Endothelial cell of umbilical vein (primary cell): ENCODE results near the gene STT3B. TPM values are rescaled to one million over a fixed set of nuclear protein-coding genes. Genes with fewer than 3 reads are reported as not detected.

Source experiments
- BruUV-seq: library from RNA; stranded (reverse); fragments of 400-500 nt; replicated peaks from 2 replicates; lab custom pipeline; 2021; lab: Mats Ljungman, UMichigan
- CTCF ChIA-PET: fragments of 300-600, 350-600 bp; sonication (Branson Sonifier 250); formaldehyde crosslinking; loops from one replicate; lab custom pipeline; 2021; ENCODE audit warnings: antibody characterized with exemption, inconsistent platforms; lab: Charles Lee
- POLR2A ChIA-PET: fragments of 300-600, 350-600 bp; sonication (Branson Sonifier 250); formaldehyde crosslinking; loops from one replicate; lab custom pipeline; 2021; ENCODE audit warnings: antibody characterized with exemption, inconsistent platforms; lab: Charles Lee
- DNase-seq: peaks from one replicate; pipeline ENCODE4 v3.0.0-alpha.2; 2011; ENCODE audit warnings: low read depth, low spot score
- FAIRE-seq: peaks from 2 replicates; lab custom pipeline; 2011; peaks lifted over from hg19 to GRCh38; lab: Jason Lieb, UNC
- H2AFZ ChIP-seq: 2 replicates; pipeline ENCODE4 v1.6.0; 2012; ENCODE audit warnings: low read depth, low read length, control low read depth, inconsistent platforms
- H3K27ac ChIP-seq: 2 replicates; pipeline ENCODE4 v1.5.1; 2011; ENCODE audit warnings: low read depth, mild to moderate bottlenecking, control low read depth, low read length, moderate library complexity; ENCODE audit not compliant: insufficient read depth
- H3K27me3 ChIP-seq, 2 experiments: 2 replicates each; pipeline versions ENCODE4 v1.6.0 to v1.6.1; 2011; ENCODE audit warnings: low read length in 2 of 2, mixed read lengths in 1 of 2; ENCODE audit not compliant: control insufficient read depth in 2 of 2, insufficient read depth in 2 of 2
- H3K36me3 ChIP-seq, 2 experiments: 2 replicates in 1 of 2; 3 replicates in 1 of 2; pipeline ENCODE4 v1.5.1; 2011; ENCODE audit warnings: low read length in 2 of 2, mild to moderate bottlenecking in 1 of 2, moderate library complexity in 1 of 2; ENCODE audit not compliant: control insufficient read depth in 2 of 2, insufficient read depth in 2 of 2; ENCODE audit errors: extremely low read depth in 1 of 2
- H3K4me1 ChIP-seq: 3 replicates; pipeline ENCODE4 v1.5.1; 2011; ENCODE audit warnings: mild to moderate bottlenecking, low read length; ENCODE audit not compliant: control insufficient read depth, insufficient read depth; ENCODE audit errors: extremely low read depth
- H3K4me2 ChIP-seq: 2 replicates; pipeline ENCODE4 v1.6.1; 2011; ENCODE audit warnings: low read length, control low read depth, mixed read lengths; ENCODE audit not compliant: insufficient read depth
- H3K4me3 ChIP-seq, 3 experiments: fragments of 200-600 bp in 1 of 3; sonication (generic), shearing (Covaris generic) in 1 of 3; replicated peaks in 1 of 3; 2 replicates each; pipeline ENCODE4 v1.5.1; 2011 to 2016; ENCODE audit warnings: control low read depth in 3 of 3, low read length in 3 of 3, mild to moderate bottlenecking in 2 of 3, inconsistent platforms in 1 of 3, low read depth in 1 of 3, moderate library complexity in 1 of 3; ENCODE audit not compliant: insufficient read depth in 1 of 3
- H3K79me2 ChIP-seq: 2 replicates; pipeline ENCODE4 v1.6.0; 2012; ENCODE audit warnings: low read length, inconsistent platforms; ENCODE audit not compliant: control insufficient read depth, insufficient read depth
- H3K9ac ChIP-seq: replicated peaks from 2 replicates; pipeline ENCODE3; 2011; ENCODE audit warnings: low read length, control low read depth; ENCODE audit not compliant: insufficient read depth; ENCODE audit errors: extremely low read depth
- H3K9me1 ChIP-seq: replicated peaks from 3 replicates; pipeline ENCODE4 v1.6.0; 2011; ENCODE audit warnings: mild to moderate bottlenecking, low read length; ENCODE audit not compliant: control insufficient read depth, insufficient read depth; ENCODE audit errors: extremely low read depth
- H3K9me3 ChIP-seq: replicated peaks from 2 replicates; pipeline ENCODE4 v1.5.1; 2012; ENCODE audit warnings: low read length, inconsistent platforms; ENCODE audit not compliant: control insufficient read depth, insufficient read depth
- H4K20me1 ChIP-seq: replicated peaks from 2 replicates; pipeline ENCODE3; 2011; ENCODE audit warnings: mild to moderate bottlenecking, low read length; ENCODE audit not compliant: control insufficient read depth, insufficient read depth; ENCODE audit errors: extremely low read depth
- CTCF ChIP-seq, 2 donors: IDR thresholded peaks; 1 replicate in 1 of 2; 2 replicates in 1 of 2; pipeline ENCODE4 v1.5.1; 2011; ENCODE audit warnings: low read length in 2 of 2, mild to moderate bottlenecking in 2 of 2, moderate library complexity in 2 of 2, control low read depth in 1 of 2, inconsistent platforms in 1 of 2, low read depth in 1 of 2; ENCODE audit not compliant: insufficient read depth in 1 of 2; ENCODE audit errors: extremely low read depth in 1 of 2
- EZH2 ChIP-seq: IDR thresholded peaks from 2 replicates; pipeline ENCODE4 v1.6.1; 2012; ENCODE audit warnings: borderline replicate concordance, low read depth, mild to moderate bottlenecking, moderate library complexity, low read length, inconsistent platforms; ENCODE audit not compliant: severe bottlenecking
- FOS ChIP-seq: IDR thresholded peaks from 2 replicates; pipeline ENCODE4 v1.6.1; 2011; ENCODE audit warnings: mild to moderate bottlenecking, low read length, moderate library complexity, borderline replicate concordance; ENCODE audit not compliant: insufficient read depth
- GATA2 ChIP-seq: IDR thresholded peaks from 2 replicates; pipeline ENCODE4 v1.7.0; 2011; ENCODE audit warnings: low read depth, mild to moderate bottlenecking, moderate library complexity, mixed read lengths, low read length; ENCODE audit not compliant: insufficient read length, insufficient read depth
- JUN ChIP-seq: IDR thresholded peaks from 2 replicates; pipeline ENCODE4 v1.6.1; 2011; ENCODE audit warnings: borderline replicate concordance, low read depth; ENCODE audit not compliant: insufficient read length, insufficient read depth
- MAX ChIP-seq: IDR thresholded peaks from 2 replicates; pipeline ENCODE4 v1.6.1; 2011; ENCODE audit not compliant: insufficient read depth, insufficient read length
- MYC ChIP-seq: IDR thresholded peaks from one replicate; pipeline ENCODE4 v1.6.1; 2011; ENCODE audit warnings: mild to moderate bottlenecking, low read depth, low read length
- POLR2A ChIP-seq: IDR thresholded peaks from 2 replicates; pipeline ENCODE4 v1.6.1; 2012; ENCODE audit warnings: low read depth, mild to moderate bottlenecking, control low read depth, low read length
- POLR2AphosphoS5 ChIP-seq: IDR thresholded peaks from 2 replicates; pipeline ENCODE4 v1.6.1; 2012; ENCODE audit warnings: low read depth, mild to moderate bottlenecking, control low read depth, low read length, moderate library complexity; ENCODE audit not compliant: insufficient read depth
- dilution Hi-C: fragments of 300-500 bp; cut with MboI; formaldehyde crosslinking; loops from one replicate; pipeline ENCODE4 v1.15.0; 2019; ENCODE audit warnings: low sequenced_read_pairs; ENCODE audit not compliant: extremely low pct_ligation_motif_present
- intact Hi-C: fragments of 100-400 bp; cut with micrococcal nuclease; formaldehyde crosslinking; loops from one replicate; pipeline ENCODE4 v1.10.0; 2022
- polyA plus RNA-seq, 4 experiments: library from polyadenylated mRNA; depleted of rRNA in 3 of 4; stranded (reverse) in 3 of 4; unstranded in 1 of 4; fragments of >200 nt; gene quantifications; 2 replicates each; pipeline versions ENCODE4 v1.2.1 to v1.2.3, GENCODE V29; 2011 to 2012; ENCODE audit warnings: missing spikeins in 1 of 4
- total RNA-seq: library from RNA; stranded (reverse); gene quantifications from 2 replicates; pipeline ENCODE4 v1.2.3, GENCODE V29; 2021

Gene STT3B
- total and polyA plus RNA-seq, 2 donors (not counting 3 experiments of a cell fraction or from before 2014, with no cell fraction given) = 56.4 to 113 TPM

- CTCF ChIA-PET = interaction anchor here (0.7 to 2.4 kb wide), 4 partner anchors 11 to 530 kb away, joined by 3 to 19 read pairs (median 5); partner anchors contain the start of gene STT3B
- Histone ChIP-seq H3K9ac (no peak overlapping the region), H3K27me3 (no peaks in the 10 kb centered on the region), H3K4me2 (no peak overlapping the region), H3K4me1 (no peaks in the 10 kb centered on the region), H3K27ac (no peak overlapping the region), H3K9me3 (no peaks in the 10 kb centered on the region), H3K36me3 (no peaks in the 10 kb centered on the region), H4K20me1 (no peaks in the 10 kb centered on the region), H2AFZ (no peak overlapping the region), H3K9me1 (no peaks in the 10 kb centered on the region), H3K79me2 (peaks cover 13% of the 10 kb centered on the region), H3K4me3 (no peak overlapping the region)
- intact Hi-C loops = loop anchor here (5.0 kb wide), 1 partner anchor 404 kb away; no protein-coding TSS in a partner anchor
- DNase-seq (no peak), FAIRE-seq (no peak)
- dilution Hi-C loops = no loop called here
- TF ChIP-seq EZH2 = no peak
- no peak for TF ChIP-seq CTCF (IDR thresholded peaks at IDR 0.05; ENCODE audit: extremely low read depth in 1 of 2, insufficient read depth in 1 of 2, low read depth in 1 of 2, low read length in 2 of 2)
- TF ChIP-seq JUN = no peak
- no peak for TF ChIP-seq POLR2A
- TF ChIP-seq GATA2 = no peak
- TF ChIP-seq MAX = no peak
- TF ChIP-seq MYC = no peak
- TF ChIP-seq POLR2AphosphoS5 = no peak
- no peak for TF ChIP-seq FOS
- no TSS peak for BruUV-seq
- POLR2A ChIA-PET = no interaction called here
Observed at GRCh38 chr3:31613654-31614053, 80.9 kb downstream of the STT3B start.
